Mucosa of descending colon (tissue), 3 donors: ENCODE results near the gene CHCHD4. TPM values are rescaled to one million over a fixed set of nuclear protein-coding genes. Genes with fewer than 3 reads are reported as not detected.
A peak's percentile ranks its signal among the peaks of the same experiment; 100 is the strongest.

Experiments
- ATAC-seq: fragments of 200-7000 bp; cut with Tn5 transposase; one replicate; pipeline ENCODE4 v1.9.1; 2020; ENCODE audit warnings: mild to moderate bottlenecking, moderate library complexity
- DNase-seq, 3 donors: peaks; one replicate each; pipeline ENCODE4 v3.0.0-alpha.2; 2020
- H3K36me3 ChIP-seq: fragments of 200-600 bp; one replicate; pipeline ENCODE4 v1.8.0; 2021; ENCODE audit warnings: low read depth, mild to moderate bottlenecking
- H3K4me1 ChIP-seq: fragments of 200-600 bp; one replicate; pipeline ENCODE4 v1.8.0; 2021; ENCODE audit warnings: low read depth, mild to moderate bottlenecking
- H3K4me3 ChIP-seq: fragments of 200-600 bp; one replicate; pipeline ENCODE4 v1.8.0; 2021; ENCODE audit warnings: mild to moderate bottlenecking
- H3K9me3 ChIP-seq: fragments of 200-600 bp; one replicate; pipeline ENCODE4 v1.8.0; 2021; ENCODE audit warnings: mild to moderate bottlenecking
- intact Hi-C, 2 donors: fragments of 100-400 bp; cut with DNase I in 1 of 2; cut with micrococcal nuclease in 1 of 2; formaldehyde crosslinking; loops; one replicate each; pipeline versions ENCODE4 v1.11.0 to v1.11.1; 2022; cut with DNase I, micrococcal nuclease
- total RNA-seq, 3 donors: library from RNA; stranded (reverse); fragmentation: NEBNext Ultra II Directional in 2 of 3; extraction: Animal tissue kit (Norgen Biotek cat#: 25700) in 2 of 3; gene quantifications; one replicate each; pipeline versions ENCODE4 v1.2.1 to v1.2.4, GENCODE V29; 2021 to 2023
- TF ChIP-seq, protein P1 (sequence below): fragments of 200-600 bp; IDR thresholded peaks from one replicate; pipeline ENCODE4 v1.8.0; 2022; ENCODE audit warnings: antibody characterized with exemption, mild to moderate bottlenecking
- donor health status: DM: no; HTN: no; CAD: no; lungs with moderate emphysema.
- donor health status: DM: no; HTN: no; CAD: no.
- donor health status: DM: no; HTN: yes; CAD: no.

CHCHD4 gene
- total RNA-seq, 3 donors from 2014 or later, result 15.1 to 32.6 (median 15.2) TPM

DNA sequence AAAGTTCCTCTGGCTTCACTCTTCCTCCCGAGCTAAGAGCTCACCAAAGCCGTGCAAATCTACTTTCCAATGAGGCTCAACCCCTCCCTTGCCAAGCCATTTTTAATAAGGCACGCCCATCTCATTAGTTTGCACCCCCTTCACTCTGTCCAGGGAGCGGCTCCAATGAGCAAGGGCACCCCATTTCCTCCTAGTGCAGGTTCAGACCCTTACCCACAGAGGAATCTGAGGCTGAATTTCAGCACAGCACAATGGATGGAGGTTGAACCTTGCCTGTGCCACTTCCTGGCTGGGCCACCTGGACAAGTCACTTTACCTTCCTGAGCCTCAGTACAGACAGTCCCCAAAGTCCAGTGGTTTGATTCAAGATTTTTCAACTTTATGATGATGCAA lies 28.3 kb upstream of the CHCHD4 start:
- DNase-seq (no peak), ATAC-seq (no peak)
- Histone ChIP-seq H3K4me3 (no peak overlapping the region), H3K9me3 (no peaks in the 10 kb centered on the region), H3K4me1 (no peaks in the 10 kb centered on the region), H3K36me3 (peaks cover 1% of the 10 kb centered on the region)
- intact Hi-C loops, result no loop called here
- TF ChIP-seq, protein P1, sequence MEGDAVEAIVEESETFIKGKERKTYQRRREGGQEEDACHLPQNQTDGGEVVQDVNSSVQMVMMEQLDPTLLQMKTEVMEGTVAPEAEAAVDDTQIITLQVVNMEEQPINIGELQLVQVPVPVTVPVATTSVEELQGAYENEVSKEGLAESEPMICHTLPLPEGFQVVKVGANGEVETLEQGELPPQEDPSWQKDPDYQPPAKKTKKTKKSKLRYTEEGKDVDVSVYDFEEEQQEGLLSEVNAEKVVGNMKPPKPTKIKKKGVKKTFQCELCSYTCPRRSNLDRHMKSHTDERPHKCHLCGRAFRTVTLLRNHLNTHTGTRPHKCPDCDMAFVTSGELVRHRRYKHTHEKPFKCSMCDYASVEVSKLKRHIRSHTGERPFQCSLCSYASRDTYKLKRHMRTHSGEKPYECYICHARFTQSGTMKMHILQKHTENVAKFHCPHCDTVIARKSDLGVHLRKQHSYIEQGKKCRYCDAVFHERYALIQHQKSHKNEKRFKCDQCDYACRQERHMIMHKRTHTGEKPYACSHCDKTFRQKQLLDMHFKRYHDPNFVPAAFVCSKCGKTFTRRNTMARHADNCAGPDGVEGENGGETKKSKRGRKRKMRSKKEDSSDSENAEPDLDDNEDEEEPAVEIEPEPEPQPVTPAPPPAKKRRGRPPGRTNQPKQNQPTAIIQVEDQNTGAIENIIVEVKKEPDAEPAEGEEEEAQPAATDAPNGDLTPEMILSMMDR, result no peak

DNA sequence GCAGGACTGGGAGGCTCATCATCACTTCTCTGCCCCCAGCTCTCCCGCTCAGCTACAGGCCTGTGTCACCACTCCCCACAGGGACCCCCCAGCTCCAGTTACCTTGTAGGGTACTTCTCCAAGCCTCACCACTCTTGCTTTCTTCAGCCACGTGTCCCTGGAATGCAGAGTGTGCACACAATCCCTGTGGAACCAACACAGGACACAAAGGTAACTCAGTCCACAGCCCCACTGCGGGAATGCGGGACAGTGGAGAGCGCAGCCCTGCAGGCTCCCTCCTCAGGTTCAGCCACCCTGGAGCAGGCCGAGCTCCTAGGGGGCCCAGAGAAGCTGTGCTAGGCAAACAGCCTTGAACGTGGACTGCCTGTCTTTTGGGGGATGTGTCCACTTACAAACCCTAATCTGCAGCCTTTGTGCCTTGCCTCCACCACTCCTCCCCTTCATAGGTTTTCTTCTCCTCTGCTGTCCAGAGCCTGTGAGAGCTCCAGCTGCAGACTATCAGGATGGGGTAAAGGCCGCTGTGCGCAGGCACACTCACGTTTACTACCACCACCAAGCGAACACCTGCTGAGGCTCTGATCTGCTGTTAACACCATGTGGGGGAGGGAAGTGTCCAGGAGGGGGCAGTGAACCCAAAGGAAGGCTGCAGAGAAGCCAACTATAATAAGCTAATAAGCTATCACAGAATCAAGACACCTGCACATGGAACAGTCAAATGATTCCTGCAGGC lies 27.7 kb upstream of the CHCHD4 start:
- ATAC-seq (peak; percentile 59), DNase-seq (no peak)
- Histone ChIP-seq H3K36me3 (no peaks in the 10 kb centered on the region), H3K4me1 (no peaks in the 10 kb centered on the region), H3K4me3 (no peak overlapping the region), H3K9me3 (no peaks in the 10 kb centered on the region)
- intact Hi-C loops, result no loop called here
- TF ChIP-seq, protein P1, result no peak

DNA sequence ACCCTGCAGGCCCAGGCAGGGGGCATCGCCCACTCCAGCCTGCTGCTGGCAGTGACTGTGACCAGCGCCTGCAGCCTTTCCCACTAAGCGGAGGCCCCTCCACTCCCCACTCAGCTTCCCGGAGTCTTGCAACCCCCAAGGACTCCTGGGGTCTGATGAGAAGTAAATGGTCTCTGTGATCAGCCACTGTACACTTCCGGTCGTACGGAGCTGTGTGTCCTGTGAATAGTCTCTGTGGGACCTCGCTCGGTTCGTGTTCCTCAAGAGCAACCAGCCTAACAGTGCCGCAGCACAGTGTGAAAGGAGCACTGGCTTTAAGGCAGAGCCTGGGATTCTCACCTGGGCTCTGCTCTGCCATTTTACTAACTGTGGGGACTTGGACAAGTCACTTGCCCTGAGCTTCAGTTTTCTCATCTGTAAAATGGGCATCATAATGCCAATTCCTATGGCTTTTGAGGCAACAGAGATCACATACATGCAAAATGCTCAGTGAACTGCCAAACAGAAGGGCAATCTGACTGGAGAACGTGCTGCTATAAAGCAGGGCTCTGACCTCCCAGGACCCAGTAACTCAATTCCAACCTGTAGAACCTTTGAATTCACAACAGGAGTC lies 26.9 kb upstream of the CHCHD4 start:
- TF ChIP-seq, protein P1, result no peak
- Histone ChIP-seq H3K9me3 (no peaks in the 10 kb centered on the region), H3K4me1 (no peaks in the 10 kb centered on the region), H3K4me3 (no peak overlapping the region), H3K36me3 (no peaks in the 10 kb centered on the region)
- intact Hi-C loops, result no loop called here
- DNase-seq (no peak), ATAC-seq (no peak)

DNA sequence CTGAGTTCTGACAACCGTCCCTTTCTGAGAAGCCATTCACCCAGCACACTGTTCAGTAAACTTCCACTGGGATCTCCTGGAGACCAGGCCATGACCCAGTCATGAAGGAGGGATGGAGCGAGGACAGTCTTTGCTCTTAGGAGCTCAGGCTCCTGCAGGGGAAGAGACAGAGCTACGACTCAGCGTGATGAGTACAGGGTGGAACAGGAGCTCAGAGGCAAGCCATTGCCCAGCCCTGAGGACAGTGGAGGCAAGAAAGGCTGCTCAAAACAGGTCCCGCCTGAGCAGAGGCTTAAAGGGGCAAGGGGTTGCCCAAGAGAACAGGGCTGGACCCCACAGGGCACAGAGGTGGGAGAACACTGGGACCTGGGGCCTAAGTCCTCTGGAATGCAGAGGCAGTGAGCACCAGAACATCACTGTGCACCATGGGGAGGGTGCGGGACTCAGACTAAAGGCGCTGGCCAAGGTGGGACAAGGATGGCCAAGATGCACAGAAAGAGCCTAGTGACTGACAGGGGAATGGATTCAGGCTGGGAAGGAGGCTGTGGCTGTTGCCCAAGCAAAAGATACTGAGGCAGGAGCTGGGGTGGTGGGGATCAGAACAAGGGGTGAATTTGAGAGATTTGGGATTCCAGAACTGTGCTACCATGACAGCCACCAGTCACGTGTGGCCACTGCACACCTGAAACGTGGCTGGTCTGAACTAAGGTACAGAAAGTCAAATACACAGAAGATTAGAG lies 26.0 kb upstream of the CHCHD4 start:
- Histone ChIP-seq H3K36me3 (no peaks in the 10 kb centered on the region), H3K9me3 (no peaks in the 10 kb centered on the region), H3K4me3 (no peak overlapping the region), H3K4me1 (no peaks in the 10 kb centered on the region)
- DNase-seq (no peak), ATAC-seq (no peak)
- TF ChIP-seq, protein P1, result no peak
- intact Hi-C loops, result no loop called here

DNA sequence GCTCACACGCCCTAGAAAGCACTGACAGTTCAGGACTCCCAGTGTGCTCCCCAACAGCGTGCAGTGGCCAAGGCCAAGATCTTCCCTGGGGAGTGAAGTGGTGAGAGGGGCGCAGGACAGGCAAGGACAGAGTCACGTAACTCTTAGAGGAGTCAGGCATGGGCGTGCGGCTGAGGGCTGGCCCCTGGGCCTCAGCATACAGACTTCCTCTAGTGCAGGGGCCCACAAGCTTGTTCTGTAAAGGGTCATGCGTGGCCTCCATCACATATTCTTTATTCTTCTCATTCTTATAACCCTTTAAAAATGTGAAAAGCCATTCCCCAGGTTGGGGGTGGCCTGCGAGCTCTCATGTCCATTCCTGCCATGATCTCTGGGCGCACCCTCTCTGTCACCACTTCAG lies 25.4 kb upstream of the CHCHD4 start:
- no peak overlapping the region for H3K4me3 ChIP-seq
- DNase-seq, result no peak
- H3K36me3 ChIP-seq, result no peaks in the 10 kb centered on the region
- TF ChIP-seq, protein P1, result no peak
- no peaks in the 10 kb centered on the region for H3K9me3 ChIP-seq
- intact Hi-C loops, result no loop called here
- H3K4me1 ChIP-seq, result peaks cover 3% of the 10 kb centered on the region
- ATAC-seq, result no peak
